CD14-positive monocyte (primary cell): ENCODE data around the gene FNBP1L. TPM values are rescaled to one million over a fixed set of nuclear protein-coding genes. Genes with fewer than 3 reads are reported as not detected.

Experiments
- DNase-seq, 3 donors: peaks; one replicate each; pipeline ENCODE4 v3.0.0-alpha.2; 2011 to 2022
- H2AFZ ChIP-seq: 2 replicates; pipeline ENCODE4 v1.6.0; 2012; ENCODE audit warnings: mild to moderate bottlenecking, low read depth, low read length, inconsistent platforms; ENCODE audit not compliant: insufficient read depth, poor library complexity, severe bottlenecking
- H3K27ac ChIP-seq, 2 donors: 1 replicate in 1 of 2; 2 replicates in 1 of 2; pipeline ENCODE4 v1.5.1; 2012 to 2013; ENCODE audit warnings: low read length in 2 of 2, control low read depth in 1 of 2, inconsistent platforms in 1 of 2, low read depth in 1 of 2, mild to moderate bottlenecking in 1 of 2
- H3K27me3 ChIP-seq, 2 donors: one replicate each; pipeline versions ENCODE4 v1.6.0 to v1.6.1; 2011 to 2013; ENCODE audit warnings: low read length in 2 of 2; ENCODE audit not compliant: control insufficient read depth in 2 of 2, insufficient read depth in 2 of 2
- H3K36me3 ChIP-seq, 2 donors: replicated peaks in 1 of 2; 1 replicate in 1 of 2; 2 replicates in 1 of 2; pipeline versions ENCODE4 v1.5.1 to v1.6.1; 2012 to 2013; ENCODE audit warnings: low read length in 2 of 2, control low read depth in 1 of 2, inconsistent platforms in 1 of 2, mild to moderate bottlenecking in 1 of 2; ENCODE audit not compliant: insufficient read depth in 2 of 2, control insufficient read depth in 1 of 2
- H3K4me1 ChIP-seq, 2 donors: 1 replicate in 1 of 2; 2 replicates in 1 of 2; pipeline versions ENCODE4 v1.5.1 to v1.6.1; 2012 to 2013; ENCODE audit warnings: low read length in 2 of 2, control low read depth in 1 of 2, inconsistent platforms in 1 of 2, mild to moderate bottlenecking in 1 of 2, moderate library complexity in 1 of 2; ENCODE audit not compliant: insufficient read depth in 2 of 2, control insufficient read depth in 1 of 2
- H3K4me2 ChIP-seq: replicated peaks from 2 replicates; pipeline ENCODE3; 2012; ENCODE audit warnings: low read length, moderate library complexity, mild to moderate bottlenecking; ENCODE audit not compliant: poor library complexity, severe bottlenecking; ENCODE audit errors: extremely low read depth
- H3K4me3 ChIP-seq, 3 experiments: fragments of 200-600 bp in 1 of 3; sonication (generic) in 1 of 3; replicated peaks in 1 of 3; 1 replicate in 2 of 3; 2 replicates in 1 of 3; pipeline ENCODE4 v1.5.1; 2011 to 2013; ENCODE audit warnings: low read length in 3 of 3, mild to moderate bottlenecking in 3 of 3, control low read depth in 2 of 3, low read depth in 2 of 3, inconsistent platforms in 1 of 3, moderate library complexity in 1 of 3
- H3K79me2 ChIP-seq: 2 replicates; pipeline ENCODE4 v1.6.0; 2012; ENCODE audit warnings: mild to moderate bottlenecking, control low read depth, inconsistent platforms, low read length, moderate library complexity; ENCODE audit not compliant: insufficient read depth
- H3K9ac ChIP-seq: 2 replicates; pipeline ENCODE4 v1.6.0; 2017; ENCODE audit warnings: low read length, mild to moderate bottlenecking; ENCODE audit not compliant: insufficient read depth, poor library complexity, severe bottlenecking
- H3K9me3 ChIP-seq, 2 donors: replicated peaks in 1 of 2; 1 replicate in 1 of 2; 2 replicates in 1 of 2; pipeline versions ENCODE4 v1.5.1 to v1.6.1; 2012 to 2013; ENCODE audit warnings: low read length in 2 of 2, control low read depth in 1 of 2; ENCODE audit not compliant: control insufficient read depth in 1 of 2, insufficient read depth in 1 of 2
- H4K20me1 ChIP-seq: 2 replicates; pipeline ENCODE4 v1.6.0; 2012; ENCODE audit warnings: mild to moderate bottlenecking, low read length, control low read depth, moderate library complexity; ENCODE audit not compliant: insufficient read depth
- H3K27ac Mint-ChIP-seq, 7 donors: one replicate each; pipeline ENCODE4 v1.8.0; 2020; ENCODE audit warnings: mild to moderate bottlenecking in 7 of 7, mixed read lengths in 7 of 7, moderate library complexity in 6 of 7, inconsistent platforms in 2 of 7
- H3K27me3 Mint-ChIP-seq, 3 donors: one replicate each; pipeline ENCODE4 v1.8.0; 2021 to 2022; ENCODE audit warnings: low read depth in 3 of 3, mild to moderate bottlenecking in 3 of 3, mixed read lengths in 3 of 3, moderate library complexity in 3 of 3, inconsistent platforms in 1 of 3
- H3K36me3 Mint-ChIP-seq, 2 donors: one replicate each; pipeline ENCODE4 v1.8.0; 2020; ENCODE audit warnings: mixed read lengths in 2 of 2, inconsistent platforms in 1 of 2, mild to moderate bottlenecking in 1 of 2
- H3K4me1 Mint-ChIP-seq: one replicate; pipeline ENCODE4 v1.8.0; 2020; ENCODE audit warnings: mild to moderate bottlenecking, mixed read lengths
- H3K4me3 Mint-ChIP-seq, 2 donors: one replicate each; pipeline ENCODE4 v1.8.0; 2020; ENCODE audit warnings: mild to moderate bottlenecking in 2 of 2, mixed read lengths in 2 of 2, moderate library complexity in 1 of 2
- H3K9me3 Mint-ChIP-seq, 7 donors: one replicate each; pipeline ENCODE4 v1.8.0; 2020 to 2022; ENCODE audit warnings: mixed read lengths in 7 of 7, mild to moderate bottlenecking in 6 of 7, moderate library complexity in 6 of 7, inconsistent platforms in 2 of 7
- CTCF ChIP-seq: fragments of 200-600 bp; IDR thresholded peaks from one replicate; pipeline ENCODE4 v1.8.0; 2022; ENCODE audit warnings: antibody characterized with exemption, mild to moderate bottlenecking
- WGBS: methylation state at CpG from one replicate; pipeline ENCODE4 v1.1.5; 2013; ENCODE audit warnings: missing lambda C conversion rate; ENCODE audit not compliant: insufficient coverage; 5-methylcytosine and 5-hydroxymethylcytosine counted together
- intact Hi-C, 2 donors: fragments of 100-400 bp; cut with micrococcal nuclease; formaldehyde crosslinking; loops; one replicate each; pipeline versions ENCODE4 v1.15.0 to v1.15.1; 2023
- polyA plus RNA-seq, 3 donors: library from polyadenylated mRNA; depleted of rRNA in 1 of 3; unstranded in 2 of 3; stranded (reverse) in 1 of 3; fragments of 300-500 nt in 2 of 3; fragments of >200 nt in 1 of 3; fragmentation: Illumina TruSeq in 2 of 3; gene quantifications; 1 replicate in 2 of 3; 2 replicates in 1 of 3; pipeline ENCODE4 v1.2.3, GENCODE V29; 2012 to 2021

FNBP1L gene
- polyA plus RNA-seq, 3 donors, result 0.15 to 0.32 (median 0.28) TPM

- no peak overlapping the region for H3K4me3 Mint-ChIP-seq
- Histone ChIP-seq H2AFZ (no peak overlapping the region), H3K79me2 (no peaks in the 10 kb centered on the region), H3K9me3 (no peaks in the 10 kb centered on the region), H3K4me2 (no peak overlapping the region), H3K9ac (no peak overlapping the region), H3K27me3 (no peaks in the 10 kb centered on the region), H3K27ac (no peak overlapping the region), H3K4me3 (no peak overlapping the region), H3K4me1 (no peaks in the 10 kb centered on the region), H3K36me3 (no peaks in the 10 kb centered on the region), H4K20me1 (no peaks in the 10 kb centered on the region)
- H3K27me3 Mint-ChIP-seq, result no peaks in the 10 kb centered on the region
- H3K27ac Mint-ChIP-seq, result no peak overlapping the region
- intact Hi-C loops, result no loop called here
- peaks cover 4 to 5% of the 10 kb centered on the region in 2 donors for H3K36me3 Mint-ChIP-seq
- peaks cover 0 to 4% (median 0%) of the 10 kb centered on the region in 7 donors for H3K9me3 Mint-ChIP-seq
- peaks cover 8% of the 10 kb centered on the region for H3K4me1 Mint-ChIP-seq
- DNase-seq, result no peak
- no peak for TF ChIP-seq CTCF
- WGBS, result 100% methylated on average over 1 of the region's 4 CpGs
Measured at GRCh38 chr1:93565496-93566206, 117.7 kb downstream of the FNBP1L start.

GRCh38 chr1:93566227-93566626 is 118.3 kb downstream of the FNBP1L start:
- H3K9me3 Mint-ChIP-seq, result peaks cover 0 to 4% (median 0%) of the 10 kb centered on the region in 7 donors
- H3K36me3 Mint-ChIP-seq, result peaks cover 3 to 5% of the 10 kb centered on the region in 2 donors
- Histone ChIP-seq H3K9ac (no peak overlapping the region), H3K36me3 (no peaks in the 10 kb centered on the region), H2AFZ (no peak overlapping the region), H3K4me1 (no peaks in the 10 kb centered on the region), H3K9me3 (no peaks in the 10 kb centered on the region), H3K27me3 (no peaks in the 10 kb centered on the region), H3K27ac (no peak overlapping the region), H3K4me2 (no peak overlapping the region), H3K79me2 (no peaks in the 10 kb centered on the region), H4K20me1 (no peaks in the 10 kb centered on the region), H3K4me3 (no peak overlapping the region)
- no peak overlapping the region for H3K4me3 Mint-ChIP-seq
- DNase-seq, result no peak
- peaks cover 8% of the 10 kb centered on the region for H3K4me1 Mint-ChIP-seq
- H3K27ac Mint-ChIP-seq, result peak overlapping the region in 1 of 7 donors; percentile 1
- no peak for TF ChIP-seq CTCF
- no peaks in the 10 kb centered on the region for H3K27me3 Mint-ChIP-seq
- whole genome bisulfite sequencing, result 33% methylated on average over 2 of the region's 10 CpGs
- intact Hi-C loops, result no loop called here
